Measurements from ENCODE around the gene BACH2. TPM values are rescaled to one million over a fixed set of nuclear protein-coding genes. Genes with fewer than 3 reads are reported as not detected.
"Not testable (repeated sequence)": the region's sequence is repeated elsewhere in the genome, so short reads cannot be mapped to it uniquely, and the experiment has no call there.

BACH2 gene
- total RNA-seq, 1 experiment from 2014 or later, result 3.3 TPM

GRCh38 chr6:90135667-90136066 lies 161.0 kb downstream of the BACH2 start:
- no peaks in the 10 kb centered on the region for H3K27me3 ChIP-seq (ENCODE audit: insufficient read depth, low read length)
- ChIA-PET POLR2A (no interaction called here), CTCF (no interaction called here), RAD21 (ENCODE audit: low non-redundant PET in 1 of 2, low total read pairs in 2 of 2, uncharacterized antibody in 2 of 2, unreplicated experiment in 2 of 2) (no interaction called here)
- H3K4me2 ChIP-seq (ENCODE audit: low read length), result no peak overlapping the region
- H3K4me1 ChIP-seq (ENCODE audit: control insufficient read depth in 1 of 2, insufficient read depth in 2 of 2, low read length in 2 of 2), result no peaks in the 10 kb centered on the region
- TF ChIP-seq SP1 (IDR thresholded peaks at IDR 0.05; ENCODE audit: low read depth), result no peak
- no peak for TF ChIP-seq ZFX (IDR thresholded peaks at IDR 0.05)
- no peak for TF ChIP-seq RAD21 (IDR thresholded peaks at IDR 0.05; ENCODE audit: low read depth)
- no peak for TF ChIP-seq EZH2 (IDR thresholded peaks at IDR 0.05)
- TF ChIP-seq JUND (IDR thresholded peaks at IDR 0.05), result no peak
- no peak for TF ChIP-seq CBX3 (IDR thresholded peaks at IDR 0.05; ENCODE audit: low read depth)
- TF ChIP-seq CEBPB (IDR thresholded peaks at IDR 0.05; ENCODE audit: low read depth), result no peak
- no peak for TF ChIP-seq ZBTB33 (IDR thresholded peaks at IDR 0.05; ENCODE audit: extremely low read depth, insufficient replicate concordance, low read length)
- no peak for TF ChIP-seq CTCF (IDR thresholded peaks at IDR 0.05 in 2 of 3, conservative IDR thresholded peaks at IDR 0.05 in 1 of 3; ENCODE audit: borderline replicate concordance in 1 of 3, insufficient read depth in 1 of 3, low read depth in 2 of 3, low read length in 2 of 3)
- no peak for TF ChIP-seq ZNF274 (IDR thresholded peaks at IDR 0.05; ENCODE audit: low read depth, low read length)
- TF ChIP-seq YY1 (IDR thresholded peaks at IDR 0.05; ENCODE audit: extremely low read depth, insufficient replicate concordance, low read depth, low read length), result no peak
- no peak for TF ChIP-seq EGR1 (IDR thresholded peaks at IDR 0.05; ENCODE audit: low read depth)
- TF ChIP-seq EZH2phosphoT487 (IDR thresholded peaks at IDR 0.05; ENCODE audit: borderline replicate concordance), result no peak
- no peak for TF ChIP-seq REST (IDR thresholded peaks at IDR 0.05; ENCODE audit: low read depth)
- H3K4me3 ChIP-seq (replicated peaks in 1 of 2; ENCODE audit: low read depth in 1 of 2, low read length in 2 of 2), result no peak overlapping the region
- H3K9me3 ChIP-seq (ENCODE audit: control insufficient read depth in 1 of 2, insufficient read depth in 1 of 2, low read depth in 1 of 2, low read length in 2 of 2), result no peaks in the 10 kb centered on the region
- BruUV-seq (replicated peaks), result no TSS peak
- H4K20me1 ChIP-seq (ENCODE audit: insufficient read depth), result no peaks in the 10 kb centered on the region
- H3K79me2 ChIP-seq (ENCODE audit: insufficient read depth, low read length), result no peaks in the 10 kb centered on the region
- ATAC-seq (no peak), DNase-seq (ENCODE audit: low read depth, low spot score) (no peak)
- no peaks in the 10 kb centered on the region for H3K36me3 ChIP-seq (ENCODE audit: control insufficient read depth in 1 of 2, insufficient read depth in 2 of 2, low read length in 2 of 2)
- H2AFZ ChIP-seq (ENCODE audit: low read depth, low read length, poor library complexity, severe bottlenecking), result no peak overlapping the region
- H3K9ac ChIP-seq (ENCODE audit: low read length), result no peak overlapping the region
- intact Hi-C loops (cut with micrococcal nuclease), result no loop called here
- no peaks in the 10 kb centered on the region for H3K9me2 ChIP-seq (ENCODE audit: insufficient read depth)
- no peak overlapping the region for H3K27ac ChIP-seq (ENCODE audit: low read depth, low read length)

- POLR2A ChIA-PET; H3K27me3 ChIP-seq (ENCODE audit: insufficient read depth, low read length); H3K9me2 ChIP-seq (ENCODE audit: insufficient read depth); H3K9ac ChIP-seq (ENCODE audit: low read length); H3K4me2 ChIP-seq (ENCODE audit: low read length); H3K4me1 ChIP-seq (ENCODE audit: control insufficient read depth in 1 of 2, insufficient read depth in 2 of 2, low read length in 2 of 2); H4K20me1 ChIP-seq (ENCODE audit: insufficient read depth); BruUV-seq (replicated peaks); H2AFZ ChIP-seq (ENCODE audit: low read depth, low read length, poor library complexity, severe bottlenecking); ATAC-seq; intact Hi-C loops (cut with micrococcal nuclease); CTCF ChIA-PET; H3K4me3 ChIP-seq (replicated peaks in 1 of 2; ENCODE audit: low read depth in 1 of 2, low read length in 2 of 2); RAD21 ChIA-PET (ENCODE audit: low non-redundant PET in 1 of 2, low total read pairs in 2 of 2, uncharacterized antibody in 2 of 2, unreplicated experiment in 2 of 2); DNase-seq (ENCODE audit: low read depth, low spot score); H3K79me2 ChIP-seq (ENCODE audit: insufficient read depth, low read length); H3K9me3 ChIP-seq (ENCODE audit: control insufficient read depth in 1 of 2, insufficient read depth in 1 of 2, low read depth in 1 of 2, low read length in 2 of 2); H3K27ac ChIP-seq (ENCODE audit: low read depth, low read length); H3K36me3 ChIP-seq (ENCODE audit: control insufficient read depth in 1 of 2, insufficient read depth in 2 of 2, low read length in 2 of 2): not testable (repeated sequence)
These were observed 163.0 kb downstream of the BACH2 start for GRCh38 chr6:90133664-90134063.

Data from HCT116 (cell line).